Measurements from ENCODE around the gene ABCB4.

The ABCB4 gene

DNA sequence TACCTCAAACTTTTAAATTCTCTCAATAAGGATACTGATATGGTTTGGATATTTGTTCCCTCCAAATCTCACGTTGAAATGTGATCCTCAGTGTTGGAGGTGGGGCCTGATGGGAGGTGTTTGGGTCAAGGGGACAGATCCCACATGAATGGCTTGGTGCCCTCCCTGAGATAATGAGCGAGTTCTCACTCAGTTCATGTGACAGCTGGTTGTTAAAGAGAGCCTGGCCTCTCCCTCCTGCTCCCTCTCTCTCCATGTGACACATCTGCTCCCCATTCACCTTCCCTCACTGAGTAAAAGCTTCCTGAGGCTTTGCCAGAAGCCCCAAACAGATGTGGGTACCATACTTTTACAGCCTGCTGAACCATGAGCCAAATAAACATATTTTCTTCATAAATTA lies 19.2 kb downstream of the ABCB4 start:
- TF ChIP-seq GATA3 (IDR thresholded peaks at IDR 0.05; ENCODE audit: low read depth, low read length), result no peak
- TF ChIP-seq GATA2 (IDR thresholded peaks at IDR 0.05; ENCODE audit: low read depth, low read length), result no peak

DNA sequence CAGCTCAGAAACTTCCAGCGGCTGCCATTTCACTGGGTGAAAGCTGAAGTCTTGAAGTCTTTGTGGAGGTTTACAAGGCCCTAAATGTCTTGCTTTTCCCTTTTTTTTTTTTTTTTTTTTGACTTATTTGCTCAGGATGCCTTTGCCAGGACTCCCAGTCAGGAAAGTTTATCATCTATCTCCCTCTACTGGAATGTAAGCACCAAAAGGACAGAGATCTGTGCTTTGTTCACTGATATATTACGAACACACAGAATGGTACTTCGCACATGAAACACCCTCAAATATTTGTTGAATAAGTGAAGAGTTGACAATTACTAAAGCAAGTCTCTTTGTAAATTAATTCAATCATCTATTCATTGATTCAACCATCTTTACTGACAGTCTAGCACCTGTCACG lies 23.2 kb downstream of the ABCB4 start:
- TF ChIP-seq GATA3 (IDR thresholded peaks at IDR 0.05; ENCODE audit: low read depth, low read length), result no peak

DNA sequence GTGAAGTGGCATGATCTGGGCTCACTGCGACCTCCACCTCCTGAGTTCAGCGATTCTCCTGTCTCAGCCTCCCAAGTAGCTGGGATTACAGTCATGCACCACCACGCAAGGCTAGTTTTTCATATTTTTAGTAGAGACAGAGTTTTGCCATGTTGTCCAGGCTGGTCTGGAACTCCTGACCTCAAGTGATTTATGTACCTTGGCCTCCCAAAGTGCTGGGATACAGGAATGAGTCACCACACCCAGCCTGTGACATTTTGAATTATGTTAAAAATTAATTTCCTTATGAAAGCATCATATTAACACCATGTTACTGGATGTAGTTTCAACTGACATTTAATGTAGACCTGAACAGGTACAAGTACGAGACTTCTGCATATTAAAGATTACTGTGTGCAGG lies 24.3 kb downstream of the ABCB4 start:
- TF ChIP-seq GATA3 (IDR thresholded peaks at IDR 0.05; ENCODE audit: low read depth, low read length) (no peak), GATA2 (IDR thresholded peaks at IDR 0.05; ENCODE audit: low read depth, low read length) (no peak)

DNA sequence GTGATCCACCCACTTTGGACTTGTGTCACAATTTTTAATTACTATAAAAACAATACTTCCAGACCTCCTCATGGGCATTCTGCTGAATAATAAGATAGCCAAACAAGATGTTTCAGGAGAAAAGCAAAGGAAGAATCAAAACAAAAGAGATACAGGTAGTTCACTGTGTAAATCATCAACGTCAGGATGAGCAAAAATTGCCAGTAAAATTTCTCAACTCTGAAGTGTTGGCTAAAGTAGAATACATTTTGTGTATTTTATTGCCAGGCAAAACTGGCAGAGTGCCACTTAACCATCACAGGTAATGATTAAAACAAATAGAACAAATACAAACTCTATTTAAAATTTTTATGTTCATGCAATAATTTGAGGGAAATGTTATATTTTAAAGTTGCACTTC lies 24.8 kb downstream of the ABCB4 start:
- TF ChIP-seq GATA2 (IDR thresholded peaks at IDR 0.05; ENCODE audit: low read depth, low read length) (no peak), GATA3 (IDR thresholded peaks at IDR 0.05; ENCODE audit: low read depth, low read length) (no peak)

DNA sequence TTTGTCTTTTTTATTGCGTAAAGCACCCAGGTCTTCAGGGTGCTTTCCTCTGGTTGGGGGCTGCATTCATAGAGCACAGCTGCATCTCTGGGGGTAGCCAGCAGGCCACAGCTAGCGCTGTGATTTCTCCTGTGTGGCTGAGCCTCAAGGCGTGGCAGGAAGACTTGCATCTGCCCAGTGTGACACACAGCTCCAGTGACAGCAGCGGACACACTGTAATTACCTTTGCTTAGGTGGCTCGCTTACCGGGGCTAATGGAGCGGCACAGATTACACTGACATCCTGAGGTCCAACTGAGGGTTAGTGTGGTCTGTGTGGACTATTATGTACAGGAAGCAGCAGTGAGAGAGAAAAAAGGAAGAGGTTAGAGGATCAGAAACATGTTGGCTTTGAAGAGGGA lies 27.1 kb downstream of the ABCB4 start:
- TF ChIP-seq GATA3 (IDR thresholded peaks at IDR 0.05; ENCODE audit: low read depth, low read length), result no peak
- TF ChIP-seq GATA2 (IDR thresholded peaks at IDR 0.05; ENCODE audit: low read depth, low read length), result no peak

DNA sequence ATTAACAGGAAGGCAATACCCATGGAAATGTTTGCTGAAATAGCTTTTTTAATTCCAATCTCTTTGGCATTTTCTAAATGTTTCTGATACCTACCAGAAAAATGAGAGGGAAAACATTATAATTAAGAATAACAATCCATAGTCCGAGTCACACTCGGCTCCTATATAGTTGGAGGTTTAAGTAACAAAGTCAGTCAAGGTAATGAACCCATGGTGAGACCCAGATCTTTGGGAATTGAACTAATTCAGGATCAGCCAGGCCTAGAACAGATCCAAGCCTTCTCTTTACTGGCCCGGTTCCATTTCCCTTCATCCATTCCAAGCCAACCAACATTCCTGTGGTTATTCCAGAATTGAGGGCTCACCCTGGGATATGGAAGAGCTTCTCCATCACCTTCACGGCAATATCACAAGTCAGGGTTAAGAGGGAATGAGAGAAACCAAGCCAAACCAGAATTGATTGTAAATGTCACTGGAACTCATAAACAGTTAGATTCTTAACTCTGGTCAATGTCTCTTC lies 28.3 kb downstream of the ABCB4 start:
- TF ChIP-seq GATA2 (IDR thresholded peaks at IDR 0.05; ENCODE audit: low read depth, low read length) (no peak), GATA3 (IDR thresholded peaks at IDR 0.05; ENCODE audit: low read depth, low read length) (no peak)

DNA sequence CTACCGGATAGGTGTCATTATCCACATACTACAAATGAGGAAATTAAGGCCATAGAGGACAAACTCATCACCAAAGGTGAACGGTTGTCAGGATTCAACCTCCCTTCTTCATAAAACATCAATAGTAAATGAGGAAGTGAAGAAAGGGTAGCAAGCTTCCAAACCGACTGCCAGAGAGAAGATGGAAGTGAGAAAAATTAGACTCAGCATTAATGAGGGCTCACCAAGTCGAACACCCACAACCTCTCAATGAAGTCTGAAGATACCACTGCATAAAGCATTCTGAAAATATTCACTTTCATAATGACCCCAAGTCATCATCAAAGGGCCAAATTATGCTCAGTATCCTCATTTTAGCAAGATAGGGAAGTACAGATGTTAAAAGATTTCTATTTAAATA lies 29.6 kb downstream of the ABCB4 start:
- TF ChIP-seq GATA3 (IDR thresholded peaks at IDR 0.05; ENCODE audit: low read depth, low read length) (no peak), GATA2 (IDR thresholded peaks at IDR 0.05; ENCODE audit: low read depth, low read length) (no peak)

DNA sequence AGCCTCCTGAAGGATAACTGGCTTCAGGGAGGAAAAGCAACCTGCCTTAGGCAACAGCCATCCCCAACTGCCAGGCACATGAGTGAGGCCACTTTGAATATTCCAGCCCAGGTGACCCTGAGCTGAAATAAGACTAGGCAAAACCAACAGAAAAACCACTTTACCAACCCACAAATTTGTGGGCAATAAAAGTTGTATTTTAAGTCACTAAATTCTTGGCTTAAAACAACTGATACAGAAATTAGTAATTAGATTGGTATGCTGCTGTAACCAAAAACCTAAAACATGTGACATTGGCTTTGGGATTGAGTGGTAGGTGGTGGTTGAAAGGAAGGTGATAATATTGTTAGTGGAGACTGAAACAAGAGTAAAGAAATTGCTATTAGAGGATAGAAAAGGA lies 39.9 kb downstream of the ABCB4 start:
- no peak for TF ChIP-seq GATA2 (IDR thresholded peaks at IDR 0.05; ENCODE audit: low read depth, low read length)
- no peak for TF ChIP-seq GATA3 (IDR thresholded peaks at IDR 0.05; ENCODE audit: low read depth, low read length)

DNA sequence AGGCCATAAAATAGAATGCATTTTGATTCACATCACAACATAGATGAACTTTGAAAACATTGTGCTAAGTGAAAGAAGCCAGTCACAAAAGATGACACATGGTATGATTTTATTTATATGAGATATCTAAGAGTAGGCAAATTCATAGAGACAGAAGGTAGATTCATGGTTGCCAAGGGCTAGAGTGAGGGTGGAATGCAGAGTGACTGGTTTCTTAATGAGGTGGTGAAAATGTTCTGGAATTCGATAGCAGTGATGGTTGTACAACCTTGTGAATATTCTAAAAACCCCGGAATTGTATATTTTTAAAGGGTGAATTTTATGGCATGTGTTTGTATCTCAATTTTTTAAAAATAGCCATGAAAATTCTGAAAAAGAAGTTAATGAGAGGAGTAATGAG lies 42.9 kb downstream of the ABCB4 start:
- no peak for TF ChIP-seq GATA3 (IDR thresholded peaks at IDR 0.05; ENCODE audit: low read depth, low read length)
- TF ChIP-seq GATA2 (IDR thresholded peaks at IDR 0.05; ENCODE audit: low read depth, low read length), result no peak

DNA sequence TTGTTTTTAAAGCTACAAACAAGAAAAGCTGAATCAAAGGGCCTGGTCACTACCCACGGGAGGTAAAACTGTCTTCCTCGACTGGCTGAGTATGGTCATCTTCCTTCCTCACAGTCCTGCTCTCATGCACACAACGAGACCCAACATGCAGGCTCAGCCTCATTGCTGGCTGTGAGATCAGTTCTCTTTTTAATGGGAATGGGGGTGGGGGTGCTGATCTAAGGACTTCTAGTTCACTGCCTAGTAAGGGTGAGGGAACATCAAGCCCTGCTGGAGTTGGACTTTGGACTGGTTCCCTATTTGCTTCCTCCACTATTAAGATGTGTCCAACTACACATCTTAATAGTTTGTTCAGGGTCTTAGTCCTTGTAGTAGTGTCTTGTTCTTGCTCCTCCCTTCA lies 48.2 kb downstream of the ABCB4 start:
- TF ChIP-seq GATA3 (IDR thresholded peaks at IDR 0.05; ENCODE audit: low read depth, low read length) (no peak), GATA2 (IDR thresholded peaks at IDR 0.05; ENCODE audit: low read depth, low read length) (no peak)

DNA sequence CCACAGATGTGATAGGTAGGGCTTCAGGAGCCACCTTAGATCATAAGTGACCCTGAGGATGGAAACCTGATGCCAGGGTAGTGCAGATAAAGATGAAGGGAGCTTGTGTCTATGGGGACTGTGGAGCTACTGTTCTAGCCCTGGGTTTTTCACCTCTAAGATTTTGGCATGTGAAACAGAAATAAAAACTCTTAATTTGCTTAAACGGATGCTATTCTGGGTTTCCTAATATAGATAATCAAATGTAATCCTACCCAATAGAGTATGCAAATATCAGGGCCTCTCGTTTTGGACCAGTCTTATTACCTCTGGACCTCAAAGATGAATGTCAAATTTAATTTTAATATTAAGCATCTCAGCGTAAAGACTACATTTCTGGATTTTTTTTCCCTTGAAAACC lies 49.3 kb downstream of the ABCB4 start:
- TF ChIP-seq GATA2 (IDR thresholded peaks at IDR 0.05; ENCODE audit: low read depth, low read length), result no peak
- no peak for TF ChIP-seq GATA3 (IDR thresholded peaks at IDR 0.05; ENCODE audit: low read depth, low read length)

DNA sequence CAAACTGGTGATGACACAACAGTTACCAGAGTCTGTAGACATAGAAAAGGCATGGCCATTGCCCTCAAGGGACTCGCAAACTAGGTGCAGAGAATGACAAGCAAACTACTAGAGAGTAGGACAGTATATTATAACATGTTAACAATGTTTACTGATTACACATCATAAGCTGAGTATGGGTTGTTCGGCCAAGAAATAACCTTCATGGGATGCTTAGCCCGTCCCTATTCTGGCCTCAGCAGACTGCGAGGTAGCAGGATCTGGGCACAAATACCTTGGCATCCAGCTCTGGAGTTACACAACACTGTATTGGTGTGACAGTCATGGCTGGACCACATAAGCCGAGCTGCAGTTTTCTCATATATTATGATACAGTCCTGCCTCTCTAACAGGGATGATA lies 51.4 kb downstream of the ABCB4 start:
- TF ChIP-seq GATA2 (IDR thresholded peaks at IDR 0.05; ENCODE audit: low read depth, low read length) (no peak), GATA3 (IDR thresholded peaks at IDR 0.05; ENCODE audit: low read depth, low read length) (no peak)

DNA sequence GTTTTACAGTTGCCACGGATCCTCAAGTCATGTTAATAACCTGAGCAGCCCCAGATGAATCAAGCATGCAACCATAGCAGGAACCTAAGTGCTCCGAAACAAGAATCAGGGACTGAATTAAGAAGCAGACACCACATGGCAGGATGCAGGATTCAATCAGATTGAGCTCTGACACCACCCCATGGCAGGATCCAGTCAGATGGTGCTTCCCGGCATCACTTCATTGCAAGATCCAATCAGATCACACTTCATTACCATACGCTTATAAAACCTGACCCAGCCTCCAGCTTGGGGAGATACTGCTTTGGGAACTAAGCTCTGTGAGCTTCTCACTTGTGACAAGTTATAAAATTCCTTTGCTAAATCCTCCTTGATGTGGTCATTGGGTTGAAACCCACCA lies 55.3 kb downstream of the ABCB4 start:
- TF ChIP-seq GATA3 (IDR thresholded peaks at IDR 0.05; ENCODE audit: low read depth, low read length) (no peak), GATA2 (IDR thresholded peaks at IDR 0.05; ENCODE audit: low read depth, low read length) (no peak)

DNA sequence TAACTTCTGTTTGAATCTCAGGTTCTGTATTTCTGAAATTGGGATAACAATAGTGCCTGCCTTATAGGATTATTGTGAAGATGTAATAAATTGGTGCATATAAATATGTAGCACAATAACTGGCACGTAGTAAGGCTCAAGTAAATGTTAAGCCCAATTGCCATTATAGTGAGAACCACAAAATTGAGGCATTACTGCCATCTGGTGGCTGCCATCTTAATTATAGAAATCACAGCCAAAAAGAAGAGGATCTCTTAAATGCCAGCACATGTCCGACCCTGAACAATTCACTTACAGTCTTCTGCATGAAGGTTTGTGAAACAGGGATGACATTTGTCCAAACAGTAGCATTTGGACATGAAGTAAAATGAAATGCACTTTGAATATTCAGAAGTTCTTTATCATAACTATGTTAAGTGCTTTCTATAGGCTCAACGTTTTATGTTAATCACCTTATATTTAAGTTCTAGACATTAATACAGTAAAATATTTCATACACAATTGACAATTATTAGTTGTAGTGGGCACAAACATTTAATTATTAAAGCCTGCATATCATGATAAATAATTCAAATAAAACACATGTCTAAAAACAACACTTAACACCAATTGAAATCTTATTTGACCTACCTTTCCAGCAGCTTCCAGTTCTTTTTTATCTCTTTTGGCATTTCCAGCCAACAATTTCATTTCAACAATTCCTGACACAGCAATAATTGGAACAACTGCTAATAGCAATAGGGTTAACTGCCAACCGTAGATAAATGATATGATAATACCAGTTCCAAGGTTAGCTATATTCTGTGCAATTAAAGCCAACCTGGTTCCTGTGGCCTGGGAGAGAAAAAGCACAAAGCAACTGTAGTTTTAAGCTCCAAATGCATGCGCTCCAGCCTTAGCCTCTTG lies 58.5 kb downstream of the ABCB4 start:
- no peak for TF ChIP-seq GATA3 (IDR thresholded peaks at IDR 0.05; ENCODE audit: low read depth, low read length)
- no peak for TF ChIP-seq GATA2 (IDR thresholded peaks at IDR 0.05; ENCODE audit: low read depth, low read length)

DNA sequence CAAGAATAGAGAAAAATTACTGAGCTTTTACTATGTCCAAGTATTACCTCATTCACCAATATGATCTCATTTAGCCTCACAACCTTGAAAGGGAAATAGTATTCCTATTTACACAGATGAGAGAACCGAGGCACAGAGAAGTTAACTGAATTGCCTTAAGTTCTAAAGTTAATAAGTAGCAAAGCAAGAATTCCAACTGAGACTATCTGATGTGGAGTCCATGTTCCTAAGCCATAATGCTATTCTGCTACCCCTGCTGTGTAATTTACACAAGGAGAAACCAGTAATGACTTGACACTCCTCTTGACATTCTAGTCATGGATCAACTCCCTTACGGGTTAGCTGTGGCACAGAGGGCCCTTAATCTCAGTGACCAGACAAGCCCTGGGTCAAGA lies 60.7 kb downstream of the ABCB4 start:
- TF ChIP-seq GATA3 (IDR thresholded peaks at IDR 0.05; ENCODE audit: low read depth, low read length) (no peak), GATA2 (IDR thresholded peaks at IDR 0.05; ENCODE audit: low read depth, low read length) (no peak)

All from SH-SY5Y (cell line).